COLO829 (cell line): ENCODE measurements around the gene KRTAP10-5.
"Not testable (repeated sequence)": the region's sequence is repeated elsewhere in the genome, so short reads cannot be mapped to it uniquely, and the experiment has no call there.

Source experiments
- DNase-seq: peaks from one replicate; pipeline ENCODE4 v3.0.0; 2012; ENCODE audit warnings: low spot score

KRTAP10-5 gene

DNA sequence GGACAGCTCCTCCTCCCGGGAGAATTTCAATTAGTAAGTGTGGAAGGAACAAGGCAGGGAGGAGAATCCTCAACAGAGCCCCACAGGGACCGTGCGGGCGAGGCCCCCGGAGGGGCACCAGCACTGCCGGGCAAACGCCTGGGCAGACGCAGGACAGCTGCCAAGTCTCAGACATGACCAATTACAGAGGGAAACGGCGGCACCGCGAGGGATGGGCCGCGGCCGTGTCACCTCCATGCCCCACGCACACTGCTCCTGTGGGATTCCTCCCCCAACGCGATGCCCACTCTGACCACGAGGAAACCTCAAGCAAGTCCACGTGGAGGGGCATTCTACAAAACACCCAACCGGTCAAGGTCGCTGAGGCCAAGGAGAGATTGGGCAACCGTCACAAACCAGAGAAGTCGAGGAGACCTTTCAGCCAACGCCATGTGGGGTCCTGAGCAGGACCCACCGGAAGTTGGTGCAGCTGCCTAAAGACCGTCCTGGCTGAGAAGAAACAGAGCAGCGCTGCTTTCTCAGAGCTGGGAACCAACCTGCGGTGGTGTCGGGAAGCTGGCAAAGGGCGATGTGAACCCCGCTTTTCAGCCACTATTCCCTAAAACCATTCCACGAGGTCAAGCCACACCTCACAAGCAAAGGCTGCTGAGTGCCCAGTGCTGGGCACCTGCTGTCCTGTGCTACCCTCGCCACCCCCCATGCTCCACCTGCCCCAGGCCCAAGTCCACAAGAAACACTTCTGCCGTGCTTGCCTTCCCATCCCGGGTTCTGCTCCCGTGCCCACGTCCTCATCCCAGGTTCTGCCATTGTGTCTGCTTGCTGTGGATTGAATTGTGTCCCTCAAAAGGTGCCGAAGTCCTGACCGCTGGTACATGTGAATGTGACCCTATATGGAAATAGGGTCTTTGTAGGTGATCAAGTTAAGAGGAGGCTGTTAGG, 8.3 kb downstream of the KRTAP10-5 start:
- DNase-seq, result no peak

DNA sequence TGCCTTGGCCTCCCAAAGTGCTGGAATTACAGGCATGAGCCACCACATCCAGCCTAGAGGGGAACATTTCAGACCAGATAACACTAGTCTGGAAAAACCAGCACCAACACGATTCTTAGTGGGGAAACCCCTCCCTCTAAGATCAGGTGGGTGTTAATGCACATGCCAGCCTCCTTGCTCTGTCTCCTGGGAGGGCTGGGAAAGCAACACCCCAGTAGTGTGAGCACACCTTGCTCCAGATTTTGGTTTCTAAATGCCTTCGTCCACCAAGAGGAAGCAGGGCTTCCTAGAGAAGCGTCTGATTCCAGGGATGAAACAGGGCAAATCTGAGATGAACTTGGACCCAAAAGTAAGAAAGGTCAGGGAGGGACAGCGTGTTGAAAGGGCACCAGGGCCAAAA, 9.1 kb downstream of the KRTAP10-5 start:
- no peak for DNase-seq

DNA sequence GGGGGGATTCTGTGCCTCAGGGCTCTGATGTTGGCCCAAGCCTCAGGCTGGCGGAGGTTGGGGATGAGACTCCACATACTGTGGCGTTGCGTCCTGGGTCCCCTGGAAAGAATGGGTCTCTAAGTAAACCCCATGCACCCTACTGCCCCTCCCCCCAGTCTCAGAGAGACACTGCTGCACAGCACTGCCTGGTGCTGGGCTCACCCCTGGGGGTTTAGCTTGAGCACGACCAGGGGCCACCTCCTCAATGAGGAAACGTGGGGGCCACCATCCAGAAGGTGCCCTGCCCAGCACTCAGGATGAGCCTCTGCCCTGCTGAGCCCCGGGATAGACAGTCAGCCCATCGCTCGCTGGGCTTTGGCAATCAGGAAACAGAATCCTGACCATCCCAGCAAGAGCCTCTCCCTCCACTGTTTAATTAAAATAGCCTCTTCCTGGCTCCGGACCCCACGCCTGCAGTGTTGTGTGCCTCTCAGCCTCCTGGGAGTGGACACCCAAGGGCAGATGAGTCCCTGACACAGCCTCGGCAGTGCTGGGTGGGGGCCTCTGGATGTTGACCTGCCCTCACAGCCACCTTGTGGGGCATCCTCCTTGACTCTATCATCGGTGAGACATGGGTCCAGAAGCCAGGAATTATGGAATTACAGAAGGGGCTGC, 10.4 kb downstream of the KRTAP10-5 start:
- no peak for DNase-seq

DNA sequence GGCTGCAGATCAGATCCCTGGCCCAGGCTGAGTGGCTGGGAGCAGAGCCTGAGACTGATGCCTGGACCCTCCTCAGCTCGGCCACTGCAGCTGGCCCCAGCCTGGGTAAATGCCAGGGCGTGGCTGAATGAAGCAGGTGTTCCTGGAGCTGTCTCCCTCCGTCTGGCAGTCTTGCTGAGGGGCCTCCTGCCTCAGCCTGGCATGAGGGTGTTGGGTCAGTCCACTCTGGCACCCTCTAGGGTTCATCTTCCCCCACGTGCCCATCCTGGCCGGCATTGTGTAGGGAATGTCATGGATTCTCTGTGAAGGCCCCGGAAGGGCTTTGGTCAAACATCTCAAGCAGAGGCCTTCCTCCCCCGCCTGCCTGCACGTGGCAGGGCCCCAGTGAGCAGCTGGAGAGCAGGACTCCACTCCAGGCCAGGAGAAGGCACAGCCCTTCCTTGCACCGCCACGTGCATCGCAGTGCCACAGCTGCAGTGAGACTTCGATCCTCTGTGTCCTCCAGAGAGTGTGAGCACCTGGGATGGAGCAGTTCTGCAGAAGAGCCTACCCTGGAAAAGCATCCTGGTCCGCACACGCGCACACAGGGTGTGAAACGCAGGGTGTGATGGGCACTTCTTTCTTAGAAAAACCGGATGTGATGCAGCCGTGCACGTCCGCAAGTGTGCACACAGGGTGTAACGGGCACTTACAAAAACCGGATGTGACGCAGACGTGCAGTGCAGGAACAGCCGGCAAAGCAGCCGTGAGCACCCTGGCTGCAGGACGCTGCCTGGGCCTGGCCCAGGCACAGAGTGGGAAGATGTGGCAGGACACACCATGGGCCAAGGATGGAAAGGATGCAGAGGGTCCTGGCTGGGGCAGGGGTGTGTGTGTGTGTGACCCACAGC, 11.5 kb downstream of the KRTAP10-5 start:
- no peak for DNase-seq

DNA sequence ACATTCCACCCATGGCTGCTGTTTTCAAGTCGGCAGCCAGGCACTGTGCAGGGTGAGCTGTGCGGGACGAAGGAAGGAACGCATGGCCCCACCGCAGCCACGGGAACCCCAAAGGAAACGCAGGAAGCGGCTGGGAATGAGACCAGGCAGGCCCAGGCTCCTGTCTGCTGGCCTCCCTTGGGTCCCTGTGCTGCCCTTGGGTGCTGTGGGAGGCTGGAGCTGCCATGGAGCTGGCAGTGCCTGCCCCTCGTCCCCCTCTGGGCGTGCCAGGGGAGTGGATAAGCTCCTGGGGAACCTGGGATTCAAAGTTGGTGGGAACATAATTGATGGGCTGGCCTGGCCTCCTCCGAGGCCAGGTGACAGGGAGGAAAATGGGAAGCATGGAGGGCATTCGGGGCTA, 12.1 kb downstream of the KRTAP10-5 start:
- no peak for DNase-seq

DNA sequence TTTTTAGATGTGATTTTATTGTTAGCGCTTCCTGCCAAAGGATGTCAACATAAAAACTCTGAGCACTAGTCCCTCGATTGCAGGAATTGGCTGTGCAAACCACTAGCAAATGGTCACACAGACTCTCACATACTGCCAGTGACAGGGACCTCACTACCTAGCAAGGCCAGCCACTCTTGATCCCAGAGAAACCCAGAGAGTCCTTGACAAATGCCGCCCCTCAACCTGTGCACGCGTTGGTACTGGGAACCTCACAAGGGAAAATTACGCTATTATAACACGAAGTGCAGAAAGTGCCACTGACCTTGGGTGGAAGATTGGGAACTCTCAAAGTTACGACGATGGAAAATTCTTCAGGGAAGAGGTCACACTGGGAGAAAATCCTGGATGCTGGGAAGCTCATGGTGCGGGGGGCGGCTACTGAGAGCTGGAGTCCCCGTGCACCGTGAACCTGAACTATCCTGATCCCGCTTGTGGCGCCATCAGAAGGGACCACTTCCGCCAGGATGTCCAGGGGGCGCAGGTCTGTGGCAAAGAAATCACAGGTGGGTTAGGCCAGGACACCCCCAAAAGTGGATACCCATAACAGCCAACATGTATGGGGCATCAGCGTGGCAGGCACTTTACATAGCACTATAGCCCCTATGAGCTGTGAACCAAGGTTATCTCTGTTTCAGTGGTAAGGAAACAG, 12.8 kb downstream of the KRTAP10-5 start:
- no peak for DNase-seq

DNA sequence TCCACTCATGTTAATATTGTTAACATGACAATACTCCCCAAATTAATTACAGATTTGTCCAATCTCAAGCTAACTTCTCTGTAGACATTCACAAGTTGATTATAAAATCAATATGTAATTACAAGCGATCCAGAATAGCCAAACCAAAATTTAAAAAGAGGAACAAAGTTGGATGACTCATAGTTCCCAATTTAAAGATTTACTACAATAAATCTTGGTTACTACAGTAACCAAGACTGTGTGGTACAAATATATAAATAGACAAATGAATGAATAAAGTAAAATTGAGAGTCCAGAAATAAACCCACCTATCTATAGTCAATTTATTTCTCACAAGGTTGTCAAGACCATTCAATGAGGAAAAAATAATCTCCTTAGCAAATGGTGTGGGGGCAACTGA, 14.0 kb downstream of the KRTAP10-5 start:
- no peak for DNase-seq

DNA sequence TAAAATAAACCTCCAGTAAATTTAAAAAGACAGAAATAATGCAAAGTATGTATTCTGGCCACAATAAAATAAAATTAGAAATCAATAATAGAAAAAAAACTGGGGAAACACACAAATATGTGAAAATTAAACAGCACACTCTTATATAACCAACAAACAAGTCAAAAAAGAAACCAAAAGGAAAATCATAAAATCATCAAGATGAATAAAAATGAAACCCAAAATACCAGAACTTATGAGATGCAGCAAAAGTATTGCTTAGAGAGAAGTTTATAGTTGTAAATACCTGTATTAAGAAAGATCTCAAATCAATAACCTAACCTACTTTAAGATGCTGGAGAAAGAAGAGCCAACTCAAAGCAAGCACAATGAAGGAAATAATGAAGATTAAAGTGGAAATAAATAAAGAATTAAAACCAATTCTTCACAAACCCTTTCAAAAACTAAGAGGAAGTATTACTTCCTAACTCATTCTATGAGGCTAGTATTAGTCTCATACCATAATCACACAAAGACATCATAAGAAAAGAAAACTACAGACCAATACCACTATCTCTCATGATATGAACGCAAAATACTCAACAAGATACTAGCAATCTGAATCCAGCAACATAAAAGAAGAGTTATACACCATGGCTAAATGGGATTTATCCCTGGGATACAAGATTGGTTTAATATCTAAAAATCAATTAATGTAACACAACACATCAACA, 15.4 kb downstream of the KRTAP10-5 start:
- DNase-seq, result no peak

DNA sequence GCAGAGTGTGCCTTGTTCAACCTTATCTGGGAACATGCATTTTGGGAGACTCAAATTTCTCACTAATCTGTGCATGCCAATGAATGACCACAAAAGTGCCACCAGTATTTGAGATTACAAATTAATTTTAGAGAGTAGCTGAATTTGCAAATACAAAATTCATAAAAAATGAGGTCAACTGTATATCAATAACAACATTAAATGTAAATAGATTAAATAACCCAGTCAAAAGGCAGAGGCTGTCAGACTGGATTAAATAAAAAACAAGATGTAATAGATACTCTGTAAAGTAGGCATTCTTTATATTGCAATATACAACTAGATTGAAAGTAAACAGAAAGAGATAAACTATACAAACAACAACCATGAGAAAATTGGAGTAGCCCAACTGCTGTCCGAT, 16.3 kb downstream of the KRTAP10-5 start:
- no peak for DNase-seq

DNA sequence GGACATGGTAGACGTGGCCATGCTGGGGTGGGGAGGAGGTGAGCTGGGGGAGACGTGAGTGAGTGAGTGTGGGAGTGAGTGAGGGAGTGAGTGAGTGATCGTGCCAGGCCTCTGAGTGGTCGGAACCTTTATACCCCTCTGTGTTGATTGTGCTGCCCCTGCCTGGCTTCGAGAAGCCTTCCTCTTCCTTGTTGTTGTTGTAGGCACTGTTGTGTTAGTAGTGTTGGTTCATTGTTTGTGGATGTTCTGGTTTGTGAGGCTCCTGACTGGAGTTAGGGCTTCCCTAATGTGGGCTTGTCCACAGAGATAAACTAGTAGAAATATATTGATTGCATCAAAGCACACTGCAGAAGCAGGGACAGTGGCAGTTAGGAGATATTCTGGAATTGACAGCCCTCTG, 21.7 kb downstream of the KRTAP10-5 start, which contains the start of gene KRTAP10-3:
TSS of gene KRTAP10-3 (minus strand) at position 101 of the 400 bp plus-strand sequence. CDS start at position 21, 80 bp downstream.
- no peak for DNase-seq

DNA sequence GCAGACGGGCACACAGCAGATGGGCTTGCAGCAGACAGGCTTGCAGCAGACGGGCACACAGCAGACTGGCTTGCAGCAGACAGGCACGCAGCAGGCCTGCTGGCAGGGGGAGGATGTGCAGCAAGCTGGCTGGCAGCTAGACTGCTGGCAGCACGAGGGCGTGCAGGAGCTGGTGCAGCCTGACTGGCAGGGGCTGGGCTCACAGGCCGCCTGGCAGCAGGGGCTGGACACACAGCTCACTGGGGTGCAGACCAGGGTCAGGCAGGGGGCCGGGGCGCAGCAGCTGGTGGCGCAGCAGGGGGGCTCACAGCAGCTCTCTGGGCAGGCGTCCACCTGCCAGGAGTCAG, 22.1 kb downstream of the KRTAP10-5 start:
- DNase-seq, result not testable (repeated sequence)

DNA sequence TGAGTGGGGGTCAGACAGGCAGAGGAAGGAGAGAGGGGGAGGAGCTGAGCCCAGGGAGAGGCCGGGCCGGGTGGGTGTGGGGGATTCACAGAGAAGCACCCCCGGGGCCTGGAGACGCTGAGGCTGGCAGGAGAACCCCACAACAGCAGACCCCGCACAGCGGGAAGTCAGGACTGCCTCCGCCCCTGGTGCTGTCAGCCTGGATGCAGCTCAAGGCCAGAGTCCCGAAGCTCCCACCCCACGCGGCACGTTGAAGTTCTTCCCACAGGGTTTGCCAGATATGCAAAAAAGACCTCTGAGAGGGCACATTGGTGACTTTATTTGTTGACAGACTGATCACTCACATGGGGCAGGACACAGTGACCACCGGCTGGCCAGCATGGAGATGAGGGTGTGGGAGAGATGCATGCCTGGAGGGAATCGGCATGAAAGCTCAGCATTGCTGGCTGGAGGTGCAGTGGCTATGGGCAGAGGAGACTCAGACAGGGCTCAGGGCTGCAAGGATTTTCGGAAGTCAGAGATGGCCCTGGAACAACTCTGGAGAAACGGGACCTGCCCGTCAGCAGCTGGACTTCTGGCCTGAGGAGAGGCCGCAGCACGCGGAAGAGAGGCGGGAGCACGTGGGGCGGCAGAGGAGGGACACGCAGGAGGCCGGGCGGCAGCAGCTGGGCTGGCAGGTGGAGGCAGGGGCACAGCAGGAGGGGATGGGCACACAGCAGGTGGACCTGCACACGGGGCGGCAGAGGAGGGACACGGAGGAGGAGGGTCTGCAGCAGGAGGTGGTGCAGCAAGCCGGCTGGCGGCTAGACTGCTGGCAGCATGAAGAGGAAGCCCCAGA, 22.7 kb downstream of the KRTAP10-5 start:
- DNase-seq, result no peak

DNA sequence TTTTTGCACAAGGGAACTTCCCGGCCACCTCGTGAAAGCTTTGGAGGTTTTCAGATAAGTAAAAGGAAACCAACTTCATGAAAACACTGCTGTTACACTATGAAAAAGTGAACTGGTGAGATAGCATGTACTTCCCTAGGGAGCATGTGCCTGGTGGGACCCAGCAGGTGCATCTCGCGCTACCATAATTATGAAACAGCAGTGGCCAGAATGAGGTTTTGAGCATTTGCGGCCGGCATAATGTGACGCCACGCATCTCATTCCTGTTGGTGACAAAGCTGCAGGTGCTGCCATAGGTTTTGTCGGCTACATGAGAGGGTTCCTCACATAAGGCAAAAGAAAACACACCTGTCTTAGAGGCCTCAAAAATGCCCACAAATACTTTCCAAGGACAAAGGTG, 23.5 kb downstream of the KRTAP10-5 start:
- DNase-seq, result no peak

DNA sequence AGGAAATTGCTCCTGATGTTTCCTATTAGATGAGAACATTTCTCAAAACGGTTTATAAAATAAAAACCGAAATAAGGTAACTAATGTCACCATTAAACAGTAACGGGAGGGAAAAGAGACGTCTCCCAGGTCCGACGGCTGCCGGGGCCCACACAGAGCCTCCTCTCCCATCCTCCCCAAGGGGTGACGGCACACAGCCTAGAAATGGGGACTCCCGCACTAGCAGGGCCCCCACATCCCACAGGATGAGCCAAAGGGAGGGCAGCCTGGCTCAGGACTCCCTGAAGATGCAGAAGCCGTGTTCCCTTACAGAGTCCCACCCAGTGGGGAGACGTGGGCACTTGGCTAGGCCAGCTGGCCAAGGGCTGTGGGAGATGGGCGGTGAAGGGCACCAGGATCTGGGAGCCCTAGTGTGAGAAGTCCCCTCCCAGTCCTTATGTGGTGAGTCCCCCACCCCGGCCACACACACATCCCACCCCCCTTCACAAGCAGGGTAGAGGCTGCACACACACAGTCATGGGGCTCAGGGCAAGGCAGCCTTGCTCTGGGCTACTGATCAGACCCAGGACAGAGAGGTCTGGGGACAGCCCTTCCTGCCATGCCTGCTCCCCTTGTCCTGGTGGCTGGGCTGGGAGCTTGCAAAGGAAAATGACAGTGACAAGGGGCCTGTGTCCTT, 25.1 kb downstream of the KRTAP10-5 start:
- DNase-seq, result no peak

DNA sequence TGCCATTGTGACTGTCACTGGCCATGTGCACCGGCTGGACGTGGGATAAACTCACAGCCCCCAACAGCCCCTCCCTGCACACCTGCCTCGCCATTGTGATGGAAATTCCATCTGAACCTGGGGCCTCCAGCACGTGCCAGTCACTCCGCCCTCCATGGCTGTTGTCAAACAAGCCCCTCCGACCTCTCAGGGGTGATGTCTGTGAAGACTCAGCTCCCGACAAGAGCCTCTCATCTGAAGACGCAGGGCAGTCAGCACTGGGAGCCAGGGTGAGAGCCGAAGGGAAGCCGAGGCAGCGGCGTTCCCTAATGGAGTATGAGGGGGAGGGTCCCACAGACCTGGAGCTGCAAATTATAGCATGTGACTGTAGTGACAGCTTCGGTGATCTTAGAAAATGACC, 27.7 kb downstream of the KRTAP10-5 start:
- no peak for DNase-seq

DNA sequence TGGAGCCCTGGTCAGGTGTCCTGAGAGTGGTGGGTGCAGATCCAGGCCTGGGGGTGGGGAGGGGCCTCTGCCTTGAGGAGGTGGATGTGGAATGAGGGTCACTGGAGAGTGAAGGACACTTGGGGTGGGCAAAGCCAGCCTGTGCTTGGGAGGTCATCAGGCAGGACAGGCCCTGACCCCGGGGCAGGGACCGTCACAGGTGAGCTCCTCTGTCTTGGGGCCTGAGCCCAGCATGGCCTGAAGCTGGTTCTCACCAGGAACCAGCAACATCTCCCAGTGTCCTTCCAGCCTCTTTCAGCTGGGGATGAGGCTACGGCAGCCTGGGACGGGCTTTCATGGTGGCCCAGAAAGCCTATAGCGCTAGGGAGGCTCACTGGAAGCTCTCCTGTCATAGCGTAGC, 28.3 kb downstream of the KRTAP10-5 start:
- no peak for DNase-seq

DNA sequence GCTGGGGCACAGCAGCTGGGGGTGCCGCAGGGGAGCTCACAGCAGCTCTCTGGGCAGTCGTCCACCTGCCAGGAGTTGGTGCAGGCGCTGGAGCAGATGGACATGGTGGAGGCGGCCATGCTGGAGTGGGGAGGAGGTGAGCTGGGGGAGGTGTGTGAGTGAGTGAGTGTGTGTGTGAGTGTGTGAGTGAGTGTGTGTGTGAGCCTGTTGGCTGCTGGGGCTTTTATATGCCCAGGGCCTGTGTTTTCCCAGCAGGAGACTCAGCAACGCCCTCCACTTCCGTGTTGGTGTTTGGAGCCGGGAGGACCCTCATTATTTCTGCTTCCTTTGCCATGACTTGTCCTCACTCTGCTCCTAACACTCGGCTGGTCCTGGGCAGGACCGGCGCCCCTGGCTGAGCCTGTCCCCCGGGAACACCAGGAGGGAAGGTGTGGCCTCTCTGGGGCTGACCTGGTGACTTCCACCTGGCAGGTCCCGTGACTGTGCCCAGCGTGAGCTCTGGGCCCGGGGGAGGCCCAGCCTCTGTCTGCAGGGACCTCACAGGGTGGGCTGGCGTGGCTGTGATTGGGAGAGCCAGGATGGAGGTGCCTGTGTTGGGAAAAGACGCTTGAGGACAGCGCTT, 29.0 kb downstream of the KRTAP10-5 start, which contains the start of gene KRTAP10-2:
TSS of gene KRTAP10-2 (minus strand) at position 166 of the 622 bp plus-strand sequence. CDS start at position 119, 47 bp downstream.
- DNase-seq, result no peak

DNA sequence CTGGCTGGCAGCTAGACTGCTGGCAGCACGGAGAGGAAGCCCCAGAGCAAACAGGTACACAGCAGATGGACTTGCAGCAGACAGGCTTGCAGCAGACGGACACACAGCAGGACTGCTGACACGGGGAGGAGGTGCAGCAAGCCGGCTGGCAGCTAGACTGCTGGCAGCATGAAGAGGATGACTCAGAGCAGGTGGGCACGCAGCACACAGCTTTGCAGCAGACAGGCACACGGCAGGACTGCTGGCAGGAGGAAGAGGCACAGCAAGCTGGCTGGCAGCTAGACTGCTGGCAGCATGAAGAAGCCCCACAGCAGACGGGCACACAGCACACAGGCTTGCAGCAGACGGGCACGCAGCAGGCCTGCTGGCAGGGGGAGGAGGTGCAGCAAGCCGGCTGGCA, 29.6 kb downstream of the KRTAP10-5 start:
- DNase-seq, result no peak

DNA sequence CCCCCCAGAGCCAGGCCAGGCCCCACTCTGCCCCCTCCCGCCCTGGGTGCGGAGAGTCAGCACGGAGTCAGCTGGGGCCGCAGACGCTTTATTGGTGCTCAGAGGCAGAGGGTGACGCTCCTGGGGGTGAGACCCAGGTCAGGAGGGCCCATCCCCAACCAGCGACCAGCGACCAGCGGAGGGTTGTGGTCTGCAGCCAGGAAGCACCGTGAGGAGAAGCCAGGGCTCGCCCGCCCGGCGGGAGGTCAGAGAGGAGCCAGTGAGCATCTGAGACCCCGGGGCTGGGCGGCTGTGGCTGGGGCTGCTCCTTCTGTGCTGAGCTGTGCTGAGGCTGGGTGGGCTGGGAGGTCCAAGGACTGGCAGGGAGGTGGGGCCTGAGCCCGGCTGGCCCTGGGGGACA, 30.1 kb downstream of the KRTAP10-5 start:
- not testable (repeated sequence) for DNase-seq
